A673 (cell line): ENCODE results near the gene VIP. TPM values are rescaled to one million over a fixed set of nuclear protein-coding genes. Genes with fewer than 3 reads are reported as not detected.

Experiments used
- BruUV-seq: library from RNA; stranded (reverse); fragments of 400-500 nt; replicated peaks from 2 replicates; lab custom pipeline; 2021; lab: Mats Ljungman, UMichigan
- CTCF ChIA-PET: fragments of 300-600 bp; sonication (Branson Sonifier 250); formaldehyde crosslinking; loops from one replicate; lab custom pipeline; 2022; ENCODE audit warnings: antibody characterized with exemption; lab: Charles Lee
- POLR2A ChIA-PET: fragments of 300-600 bp; sonication (Branson Sonifier 250); formaldehyde crosslinking; loops from one replicate; lab custom pipeline; 2022; ENCODE audit warnings: antibody characterized with exemption; ENCODE audit not compliant: low non-redundant PET; lab: Charles Lee
- DNase-seq: peaks from one replicate; pipeline ENCODE4 v3.0.0-alpha.2; 2015; ENCODE audit warnings: low spot score
- H3K27ac ChIP-seq: fragments of 200-600 bp; sonication (generic); 2 replicates; pipeline ENCODE4 v1.5.1; 2016; ENCODE audit warnings: mixed run types, low read depth, mild to moderate bottlenecking, mixed read lengths, antibody characterized with exemption, low read length; ENCODE audit not compliant: poor library complexity, severe bottlenecking
- H3K27me3 ChIP-seq: fragments of 200-600 bp; sonication (generic); replicated peaks from 2 replicates; pipeline ENCODE4 v1.6.1; 2017; ENCODE audit warnings: mixed run types, low read depth, mild to moderate bottlenecking, mixed read lengths, antibody characterized with exemption, low read length; ENCODE audit not compliant: insufficient read depth, poor library complexity
- H3K36me3 ChIP-seq: fragments of 200-600 bp; sonication (generic); 2 replicates; pipeline ENCODE4 v1.6.1; 2016; ENCODE audit warnings: mixed run types, mild to moderate bottlenecking, mixed read lengths, antibody characterized with exemption, low read length; ENCODE audit not compliant: insufficient read depth, poor library complexity, severe bottlenecking
- H3K4me1 ChIP-seq: fragments of 200-600 bp; sonication (generic); 2 replicates; pipeline ENCODE4 v1.6.1; 2017; ENCODE audit warnings: mixed run types, mild to moderate bottlenecking, mixed read lengths, antibody characterized with exemption, low read length; ENCODE audit not compliant: insufficient read depth, poor library complexity, severe bottlenecking
- H3K4me3 ChIP-seq: fragments of 200-600 bp; sonication (generic); 2 replicates; pipeline ENCODE4 v1.5.1; 2016; ENCODE audit warnings: low read depth, mixed run types, mild to moderate bottlenecking, mixed read lengths, low read length; ENCODE audit not compliant: poor library complexity, severe bottlenecking
- H3K9me3 ChIP-seq: fragments of 200-600 bp; sonication (generic); 2 replicates; pipeline ENCODE4 v1.6.1; 2016; ENCODE audit warnings: mixed run types, low read depth, mild to moderate bottlenecking, mixed read lengths, antibody characterized with exemption, low read length; ENCODE audit not compliant: poor library complexity, severe bottlenecking
- CTCF ChIP-seq: fragments of 300-800, 200-600 bp; sonication (generic); conservative IDR thresholded peaks from 2 replicates; pipeline ENCODE4 v1.5.1; 2017; ENCODE audit warnings: low read depth, mild to moderate bottlenecking, antibody characterized with exemption, low read length, moderate library complexity, mixed read lengths
- EZH2 ChIP-seq: fragments of 200-600 bp; sonication (generic); IDR thresholded peaks from 2 replicates; pipeline ENCODE4 v1.6.1; 2017; ENCODE audit warnings: borderline replicate concordance, low read depth, mild to moderate bottlenecking, mixed read lengths, antibody characterized with exemption, low read length; ENCODE audit not compliant: poor library complexity, severe bottlenecking
- intact Hi-C: fragments of 100-400 bp; cut with micrococcal nuclease; formaldehyde crosslinking; loops from one replicate; pipeline ENCODE4 v1.10.0; 2022; ENCODE audit not compliant: unreplicated experiment
- total RNA-seq: library from RNA; stranded (reverse); gene quantifications from 2 replicates; pipeline ENCODE4 v1.2.3, GENCODE V29; 2021

VIP gene
- total RNA-seq, 1 experiment from 2014 or later: not detected

- POLR2A ChIA-PET: no interaction called here
These were observed 1.3 kb upstream of the VIP start for GRCh38 chr6:152749336-152749735.

DNA sequence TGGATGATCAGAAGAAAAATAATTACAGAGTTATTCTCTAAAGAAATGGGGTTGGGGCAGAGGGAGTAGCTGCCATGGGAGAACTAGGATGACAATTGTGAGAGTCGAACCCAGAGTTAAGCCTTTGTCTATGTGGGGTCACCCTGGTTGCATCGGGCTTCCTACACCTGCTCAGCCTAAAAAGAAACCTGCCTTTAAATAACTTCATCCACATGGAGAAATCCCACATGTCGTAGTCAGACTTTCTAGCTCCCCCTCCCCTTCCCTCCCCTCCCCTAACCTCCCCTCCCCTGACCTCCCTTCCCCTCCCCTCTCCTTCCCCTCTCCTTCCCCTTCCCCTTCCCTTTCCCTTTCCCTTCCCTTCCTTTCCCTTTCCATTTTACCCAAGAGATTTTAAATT, 14.7 kb downstream of the VIP start:
- no TSS peak for BruUV-seq
- Histone ChIP-seq H3K9me3 (no peaks in the 10 kb centered on the region), H3K36me3 (no peaks in the 10 kb centered on the region), H3K27me3 (peaks cover 39% of the 10 kb centered on the region), H3K4me3 (no peak overlapping the region), H3K27ac (no peak overlapping the region), H3K4me1 (no peaks in the 10 kb centered on the region)
- ChIA-PET CTCF (no interaction called here), POLR2A (no interaction called here)
- TF ChIP-seq EZH2 (no peak), CTCF (no peak)
- no peak for DNase-seq
- intact Hi-C loops: no loop called here

More at GRCh38 chr6:152749336-152749735, 1.3 kb upstream of the VIP start:
- H3K36me3 ChIP-seq: no peaks in the 10 kb centered on the region
- no TSS peak for BruUV-seq
- H3K27ac ChIP-seq: no peak overlapping the region
- no peaks in the 10 kb centered on the region for H3K4me1 ChIP-seq
- TF ChIP-seq CTCF (no peak), EZH2 (no peak)
- CTCF ChIA-PET: interaction anchor here (0.9 kb wide), 1 partner anchor 199 kb away, joined by 3 read pairs; no protein-coding TSS in a partner anchor
- H3K27me3 ChIP-seq: no peaks in the 10 kb centered on the region
- no peak overlapping the region for H3K4me3 ChIP-seq
- no peaks in the 10 kb centered on the region for H3K9me3 ChIP-seq
- no peak for DNase-seq
- intact Hi-C loops: loop anchor here (2.0 to 5.0 kb wide), 2 partner anchors 148 to 277 kb away; no protein-coding TSS in a partner anchor

DNA sequence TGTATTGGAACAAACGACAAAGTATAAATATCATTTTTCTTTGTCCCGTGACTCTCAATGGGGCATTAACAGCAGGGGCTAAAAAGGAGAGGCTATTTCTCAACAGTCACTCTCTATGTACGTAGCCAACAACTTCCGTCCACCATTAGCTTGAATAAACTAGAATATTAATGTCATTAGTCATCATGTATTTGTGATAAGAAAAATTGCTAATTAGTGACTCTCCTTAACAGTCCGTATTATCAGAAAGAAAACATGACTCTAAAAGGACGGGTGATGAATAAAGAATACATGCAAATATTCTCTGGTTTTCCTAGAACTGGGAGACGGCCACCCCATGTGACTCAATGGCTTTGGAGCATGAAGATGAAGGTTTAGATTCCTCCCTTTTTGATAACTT, 18.6 kb downstream of the VIP start:
- CTCF ChIA-PET: no interaction called here
- H3K4me3 ChIP-seq: no peak overlapping the region
- TF ChIP-seq CTCF (no peak), EZH2 (no peak)
- H3K27me3 ChIP-seq: peaks cover 48% of the 10 kb centered on the region
- no peaks in the 10 kb centered on the region for H3K4me1 ChIP-seq
- no TSS peak for BruUV-seq
- intact Hi-C loops: no loop called here
- no peak overlapping the region for H3K27ac ChIP-seq
- POLR2A ChIA-PET: no interaction called here
- H3K9me3 ChIP-seq: no peaks in the 10 kb centered on the region
- H3K36me3 ChIP-seq: no peaks in the 10 kb centered on the region
- DNase-seq: no peak
